ENCODE measurements around the gene PLSCR3. TPM values are rescaled to one million over a fixed set of nuclear protein-coding genes. Genes with fewer than 3 reads are reported as not detected.

PLSCR3 gene
- total RNA-seq, 5 donors from 2014 or later (not counting 1 experiment from before 2014, with no cell fraction given): 101 to 145 (median 140) TPM

- peak overlapping the region; percentile 31 to 57 for H3K4me3 ChIP-seq (ENCODE audit: control insufficient read depth in 1 of 2, extremely low read depth in 1 of 2, low read length in 1 of 2)
Measured at GRCh38 chr17:7440113-7440833, 45.9 kb upstream of the PLSCR3 start.

GRCh38 chr17:7439462-7440112 is 45.3 kb upstream of the PLSCR3 start, which contains the start of gene FGF11:
Gene FGF11, plus strand, starts transcription at chr17:7439512. Its CDS starts 109 bp downstream, at chr17:7439621.
- H3K27ac Mint-ChIP-seq: peak within 1 kb of the TSS in 1 of 2 donors; percentile 55
- H3K4me1 Mint-ChIP-seq: peaks cover 43 to 50% (median 48%) of the 10 kb centered on the region in 3 donors
- H3K27me3 Mint-ChIP-seq: peaks cover 32 to 54% of the 10 kb centered on the region in 2 donors
- peak within 1 kb of the TSS; percentile 65 to 96 (median 75) for H3K4me3 Mint-ChIP-seq
- Histone ChIP-seq H3K4me1 (ENCODE audit: control insufficient read depth in 1 of 2, extremely low read depth in 1 of 2, insufficient read depth in 2 of 2, low read length in 2 of 2) (peaks cover 13 to 59% of the 10 kb centered on the region in 2 experiments), H3K27ac (ENCODE audit: low read length) (no peak within 1 kb of the TSS), H3K9me3 (no peaks in the 10 kb centered on the region), H3K27me3 (replicated peaks in 1 of 2; ENCODE audit: control insufficient read depth in 2 of 2, extremely low read depth in 1 of 2, insufficient read depth in 2 of 2, low read length in 1 of 2) (peaks cover 0 to 70% of the 10 kb centered on the region in 2 experiments), H3K36me3 (ENCODE audit: control insufficient read depth in 2 of 2, extremely low read depth in 1 of 2, insufficient read depth in 1 of 2, low read length in 1 of 2) (no peaks in the 10 kb centered on the region), H3K4me3 (ENCODE audit: control insufficient read depth in 1 of 2, extremely low read depth in 1 of 2, low read length in 1 of 2) (peak within 1 kb of the TSS; percentile 31 to 57)
- CTCF ChIA-PET: interaction anchor here in 1 of 2 donors (0.7 to 0.9 kb wide), 3 partner anchors 103 to 135 kb away, joined by 3 to 4 read pairs (median 3); partner anchors contain the start of genes ACAP1 and TNFSF12
- no peak for ATAC-seq (replicated peaks in 1 of 4)
- no peaks in the 10 kb centered on the region for H3K36me3 Mint-ChIP-seq
- DNase-seq: no peak
- POLR2A ChIA-PET: no interaction called here
- WGBS (ENCODE audit: insufficient coverage): 9% methylated on average over 44 of the region's 50 CpGs
- no peaks in the 10 kb centered on the region for H3K9me3 Mint-ChIP-seq

More at GRCh38 chr17:7440113-7440833, 45.9 kb upstream of the PLSCR3 start:
- no peak overlapping the region for H3K27ac ChIP-seq (ENCODE audit: low read length)
- ChIA-PET POLR2A (interaction anchor here in 1 of 2 donors (0.6 kb wide), 1 partner anchor 30 kb away, joined by 7 read pairs; no protein-coding TSS in a partner anchor), CTCF (interaction anchor here in 1 of 2 donors (0.7 to 1.6 kb wide), 4 partner anchors 74 to 136 kb away, joined by 3 to 10 read pairs (median 4); partner anchors contain the start of genes ACAP1 and TNFSF12)
- H3K4me1 ChIP-seq (ENCODE audit: control insufficient read depth in 1 of 2, extremely low read depth in 1 of 2, insufficient read depth in 2 of 2, low read length in 2 of 2): peaks cover 13 to 61% of the 10 kb centered on the region in 2 experiments
- Mint-ChIP-seq H3K4me1 (peaks cover 45 to 51% (median 47%) of the 10 kb centered on the region in 3 donors), H3K9me3 (no peaks in the 10 kb centered on the region), H3K27ac (peak overlapping the region in 1 of 2 donors; percentile 55), H3K27me3 (peaks cover 32 to 58% of the 10 kb centered on the region in 2 donors), H3K36me3 (no peaks in the 10 kb centered on the region), H3K4me3 (peak overlapping the region; percentile 65 to 89 (median 75))
- ATAC-seq (replicated peaks in 1 of 4) (no peak), DNase-seq (peak in 10 of 35 experiments; percentile 12 to 49 (median 22))
- no peaks in the 10 kb centered on the region for H3K9me3 ChIP-seq
- 7% methylated on average over 32 of the region's 46 CpGs for WGBS (ENCODE audit: insufficient coverage)
- H3K27me3 ChIP-seq (replicated peaks in 1 of 2; ENCODE audit: control insufficient read depth in 2 of 2, extremely low read depth in 1 of 2, insufficient read depth in 2 of 2, low read length in 1 of 2): peaks cover 0 to 77% of the 10 kb centered on the region in 2 experiments
- no peaks in the 10 kb centered on the region for H3K36me3 ChIP-seq (ENCODE audit: control insufficient read depth in 2 of 2, extremely low read depth in 1 of 2, insufficient read depth in 1 of 2, low read length in 1 of 2)

- Mint-ChIP-seq H3K36me3 (no peaks in the 10 kb centered on the region), H3K27ac (peak overlapping the region in 1 of 2 donors; percentile 36), H3K4me1 (peaks cover 41 to 48% (median 48%) of the 10 kb centered on the region in 3 donors), H3K4me3 (peak overlapping the region; percentile 61 to 96 (median 73)), H3K27me3 (peaks cover 29 to 48% of the 10 kb centered on the region in 2 donors), H3K9me3 (no peaks in the 10 kb centered on the region)
- no peak for DNase-seq
- POLR2A ChIA-PET: no interaction called here
- ATAC-seq (replicated peaks in 1 of 4): no peak
- CTCF ChIA-PET: interaction anchor here in 1 of 2 donors (0.5 kb wide), 1 partner anchor 122 kb away, joined by 3 read pairs; no protein-coding TSS in a partner anchor
- Histone ChIP-seq H3K36me3 (ENCODE audit: control insufficient read depth in 2 of 2, extremely low read depth in 1 of 2, insufficient read depth in 1 of 2, low read length in 1 of 2) (no peaks in the 10 kb centered on the region), H3K9me3 (no peaks in the 10 kb centered on the region), H3K27me3 (replicated peaks in 1 of 2; ENCODE audit: control insufficient read depth in 2 of 2, extremely low read depth in 1 of 2, insufficient read depth in 2 of 2, low read length in 1 of 2) (peaks cover 0 to 63% of the 10 kb centered on the region in 2 experiments), H3K27ac (ENCODE audit: low read length) (no peak overlapping the region), H3K4me1 (ENCODE audit: control insufficient read depth in 1 of 2, extremely low read depth in 1 of 2, insufficient read depth in 2 of 2, low read length in 2 of 2) (peaks cover 13 to 58% of the 10 kb centered on the region in 2 experiments), H3K4me3 (ENCODE audit: control insufficient read depth in 1 of 2, extremely low read depth in 1 of 2, low read length in 1 of 2) (peak overlapping the region in 1 of 2 donors; percentile 46)
- WGBS (ENCODE audit: insufficient coverage): 53% methylated on average over 5 of the region's 11 CpGs
Measured at GRCh38 chr17:7438656-7439460, 44.5 kb upstream of the PLSCR3 start.

- H3K27me3 ChIP-seq (replicated peaks in 1 of 2; ENCODE audit: control insufficient read depth in 2 of 2, extremely low read depth in 1 of 2, insufficient read depth in 2 of 2, low read length in 1 of 2): peaks cover 0 to 56% of the 10 kb centered on the region in 2 experiments
- peaks cover 13 to 58% of the 10 kb centered on the region in 2 experiments for H3K4me1 ChIP-seq (ENCODE audit: control insufficient read depth in 1 of 2, extremely low read depth in 1 of 2, insufficient read depth in 2 of 2, low read length in 2 of 2)
- peaks cover 23 to 40% of the 10 kb centered on the region in 2 donors for H3K27me3 Mint-ChIP-seq
- H3K4me1 Mint-ChIP-seq: peaks cover 41 to 48% (median 48%) of the 10 kb centered on the region in 3 donors
- H3K4me3 Mint-ChIP-seq: peak overlapping the region; percentile 61 to 96 (median 73)
- CTCF ChIA-PET: interaction anchor here in 1 of 2 donors (0.5 kb wide), 1 partner anchor 123 kb away, joined by 3 read pairs; no protein-coding TSS in a partner anchor
- H3K36me3 ChIP-seq (ENCODE audit: control insufficient read depth in 2 of 2, extremely low read depth in 1 of 2, insufficient read depth in 1 of 2, low read length in 1 of 2): no peaks in the 10 kb centered on the region
- ATAC-seq (replicated peaks in 1 of 4) (no peak), DNase-seq (peak in 32 of 35 experiments; percentile 17 to 69 (median 45))
- WGBS (ENCODE audit: insufficient coverage): 29% methylated on average over 43 of the region's 48 CpGs
- no peak overlapping the region for H3K27ac ChIP-seq (ENCODE audit: low read length)
- POLR2A ChIA-PET: no interaction called here
- no peaks in the 10 kb centered on the region for H3K9me3 Mint-ChIP-seq
- peak overlapping the region in 1 of 2 donors; percentile 46 for H3K4me3 ChIP-seq (ENCODE audit: control insufficient read depth in 1 of 2, extremely low read depth in 1 of 2, low read length in 1 of 2)
- no peaks in the 10 kb centered on the region for H3K9me3 ChIP-seq
- no peak overlapping the region for H3K27ac Mint-ChIP-seq
- H3K36me3 Mint-ChIP-seq: no peaks in the 10 kb centered on the region
Measured at GRCh38 chr17:7437950-7438614, 43.8 kb upstream of the PLSCR3 start.

- Histone ChIP-seq H3K4me3 (ENCODE audit: control insufficient read depth in 1 of 2, extremely low read depth in 1 of 2, low read length in 1 of 2) (peak overlapping the region; percentile 21 to 86), H3K36me3 (ENCODE audit: control insufficient read depth in 2 of 2, extremely low read depth in 1 of 2, insufficient read depth in 1 of 2, low read length in 1 of 2) (no peaks in the 10 kb centered on the region), H3K27me3 (replicated peaks in 1 of 2; ENCODE audit: control insufficient read depth in 2 of 2, extremely low read depth in 1 of 2, insufficient read depth in 2 of 2, low read length in 1 of 2) (peaks cover 0 to 49% of the 10 kb centered on the region in 2 experiments), H3K4me1 (ENCODE audit: control insufficient read depth in 1 of 2, extremely low read depth in 1 of 2, insufficient read depth in 2 of 2, low read length in 2 of 2) (peaks cover 13 to 58% of the 10 kb centered on the region in 2 experiments), H3K9me3 (no peaks in the 10 kb centered on the region), H3K27ac (ENCODE audit: low read length) (no peak overlapping the region)
- CTCF ChIA-PET: interaction anchor here (0.9 to 2.9 kb wide), 9 partner anchors 17 to 123 kb away, joined by 3 to 21 read pairs (median 7); partner anchors contain the start of gene TMEM256 (in 1 of the 2)
- ATAC-seq (replicated peaks in 1 of 4) (no peak), DNase-seq (peak in 1 of 35 experiments; percentile 5)
- H3K27ac Mint-ChIP-seq: no peak overlapping the region
- H3K4me1 Mint-ChIP-seq: peaks cover 41 to 48% (median 47%) of the 10 kb centered on the region in 3 donors
- H3K27me3 Mint-ChIP-seq: peaks cover 20 to 34% of the 10 kb centered on the region in 2 donors
- H3K4me3 Mint-ChIP-seq: peak overlapping the region; percentile 92 to 96 (median 93)
- H3K36me3 Mint-ChIP-seq: no peaks in the 10 kb centered on the region
- 57% methylated on average over 27 of the region's 31 CpGs for WGBS (ENCODE audit: insufficient coverage)
- no peaks in the 10 kb centered on the region for H3K9me3 Mint-ChIP-seq
- POLR2A ChIA-PET: interaction anchor here in 1 of 2 donors (1.2 to 2.9 kb wide), 2 partner anchors 38 to 48 kb away, joined by 4 to 21 read pairs; partner anchors contain the start of gene POLR2A
Measured at GRCh38 chr17:7437369-7437863, 43.1 kb upstream of the PLSCR3 start.

All from T-cell (primary cell).